ENCODE measurements around the gene CHAC1.

The CHAC1 gene, protein sequence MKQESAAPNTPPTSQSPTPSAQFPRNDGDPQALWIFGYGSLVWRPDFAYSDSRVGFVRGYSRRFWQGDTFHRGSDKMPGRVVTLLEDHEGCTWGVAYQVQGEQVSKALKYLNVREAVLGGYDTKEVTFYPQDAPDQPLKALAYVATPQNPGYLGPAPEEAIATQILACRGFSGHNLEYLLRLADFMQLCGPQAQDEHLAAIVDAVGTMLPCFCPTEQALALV

GRCh38 chr15:40952901-40953712 is at the start of gene CHAC1:
Gene CHAC1, plus strand, starts transcription at chr15:40953471. Its CDS starts 113 bp downstream, at chr15:40953584.
- DNase-seq = peak; percentile 75 to 84

DNA sequence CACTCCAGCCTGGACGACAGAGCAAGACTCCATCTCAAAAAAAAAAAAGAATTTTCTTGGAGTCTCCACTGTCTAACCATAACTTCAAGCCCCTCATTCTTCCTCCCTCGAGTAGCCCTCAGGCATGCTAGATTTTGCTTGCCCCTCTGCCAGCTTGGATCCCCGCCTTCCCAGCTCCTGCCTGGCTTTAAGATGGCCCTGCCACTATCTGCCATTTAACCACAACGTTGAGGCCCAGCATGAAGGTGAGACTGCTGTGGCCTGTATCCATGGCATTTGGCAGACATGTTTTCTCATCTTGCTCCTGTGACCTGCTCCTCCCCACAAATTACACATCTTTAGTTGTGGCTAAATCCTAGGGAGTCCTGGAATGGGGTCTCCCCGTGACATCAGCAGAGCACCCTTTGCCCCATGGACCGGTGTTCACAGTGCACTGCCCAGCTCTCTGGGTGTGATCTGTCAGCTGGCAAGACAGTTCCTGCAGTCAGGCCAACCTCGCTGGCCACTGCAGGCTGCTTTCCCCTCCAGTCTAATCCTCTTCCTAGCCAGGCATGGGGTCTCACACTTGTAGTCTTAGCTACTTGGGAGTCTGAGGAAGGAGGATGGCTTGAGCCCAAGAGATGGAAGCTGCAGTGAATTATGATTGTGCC is 48.6 kb upstream of the CHAC1 start:
- DNase-seq = no peak

GRCh38 chr15:40906091-40906990 is 46.9 kb upstream of the CHAC1 start:
- peak; percentile 26 to 57 for DNase-seq

DNA sequence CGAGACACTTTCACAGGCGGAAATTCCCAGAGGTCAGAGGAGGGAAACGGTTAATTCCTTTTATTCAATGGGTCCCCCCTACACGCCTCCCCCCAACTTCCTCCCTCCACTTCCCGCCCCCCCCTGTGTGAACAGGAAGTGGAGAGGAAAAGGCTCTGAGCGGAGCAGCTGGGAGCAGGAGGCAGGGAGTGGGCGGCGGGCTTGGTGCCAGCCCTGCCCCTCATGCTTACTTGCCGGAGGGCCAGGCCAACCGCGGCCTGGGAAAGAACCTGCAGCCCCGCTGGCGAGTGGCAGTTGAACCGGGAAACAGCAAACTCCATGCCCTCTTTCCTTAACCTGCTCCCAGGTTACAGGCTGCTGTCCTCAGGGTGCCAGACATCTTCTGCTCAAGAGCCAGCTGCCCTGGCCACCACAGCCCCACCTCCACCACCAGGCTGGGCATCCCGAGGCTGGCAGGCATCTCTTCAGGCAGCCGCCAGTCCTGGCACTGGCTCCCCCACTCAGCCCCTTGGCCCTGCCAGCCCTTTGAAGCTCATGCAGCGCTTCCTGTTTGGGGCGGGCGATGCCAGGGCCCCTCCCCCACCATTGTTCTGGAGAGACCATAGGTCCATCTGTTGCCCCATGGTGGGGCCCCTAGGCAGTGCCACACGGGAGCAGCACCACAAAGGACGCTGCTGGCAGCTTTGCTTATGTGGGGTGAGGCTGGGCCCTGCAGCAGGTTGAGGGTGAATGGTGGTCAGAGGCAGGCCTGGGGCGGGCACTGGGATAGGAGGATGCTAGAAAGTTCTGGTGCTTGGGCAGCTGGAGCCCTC is 46.1 kb upstream of the CHAC1 start:
- DNase-seq = peak in 1 of 2 donors; percentile 29

- no peak for DNase-seq
Observed at GRCh38 chr15:40908095-40908494, 45.2 kb upstream of the CHAC1 start.

- DNase-seq = no peak
Observed at GRCh38 chr15:40909662-40910630, 43.3 kb upstream of the CHAC1 start.

DNA sequence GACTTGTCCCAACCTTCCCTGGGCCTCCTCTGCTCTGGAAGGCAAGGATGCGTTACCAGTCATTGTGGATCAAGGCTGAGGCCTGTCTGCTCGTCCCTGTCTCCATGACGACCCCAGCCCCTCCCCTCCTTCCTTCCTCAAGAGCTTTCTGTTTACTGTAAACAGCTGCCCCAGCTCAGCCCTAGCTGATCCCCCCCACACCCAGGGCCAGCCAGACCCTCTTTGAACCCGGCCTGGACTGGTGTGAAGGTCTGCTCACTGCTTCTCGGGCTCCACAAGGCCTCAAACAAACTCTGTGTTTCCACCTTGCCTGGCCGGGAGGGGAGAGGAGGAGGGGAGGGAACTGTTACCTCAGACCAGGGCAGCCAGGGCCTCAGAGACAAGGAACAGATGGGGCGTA is 42.1 kb upstream of the CHAC1 start:
- no peak for DNase-seq

DNA sequence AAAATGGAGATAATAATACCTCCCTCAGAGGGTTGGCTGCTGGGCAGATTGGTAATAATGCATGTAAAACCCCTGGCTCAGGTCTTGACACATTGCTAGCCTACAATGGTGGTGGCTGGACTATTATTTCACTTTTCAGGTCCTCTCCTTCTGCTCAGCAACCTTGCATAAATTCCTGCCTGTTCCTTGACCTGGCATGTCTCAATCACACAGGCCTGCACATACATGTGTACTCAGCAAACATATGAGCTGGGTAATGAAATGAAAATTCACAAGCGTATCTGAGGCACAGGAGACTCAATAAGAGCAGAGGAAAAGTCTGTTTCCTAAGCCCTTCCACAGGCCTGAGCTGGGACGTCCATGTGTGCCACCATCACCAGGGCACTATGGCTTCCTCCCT is 41.6 kb upstream of the CHAC1 start:
- no peak for DNase-seq

DNA sequence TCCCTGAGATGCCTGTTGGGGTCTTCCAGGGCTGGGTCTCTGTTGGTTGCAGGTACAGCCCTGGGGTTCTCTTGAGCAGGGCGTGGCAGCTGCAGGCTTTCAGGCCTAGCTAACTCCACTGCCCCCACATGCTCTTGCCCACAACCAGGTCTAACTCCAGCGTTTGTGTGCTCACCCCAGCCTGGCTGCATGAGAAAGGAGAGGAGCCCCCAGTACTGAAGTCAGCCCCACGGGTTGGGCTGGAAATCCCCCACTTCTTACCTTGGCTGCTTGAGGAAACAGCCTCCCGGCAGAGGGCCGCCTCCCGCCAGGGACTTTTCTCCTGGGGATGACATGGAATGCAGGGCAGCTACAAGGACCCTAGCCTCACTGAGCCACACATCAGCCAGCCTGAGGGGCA is 40.8 kb upstream of the CHAC1 start:
- no peak for DNase-seq

GRCh38 chr15:40914013-40914412 is 39.3 kb upstream of the CHAC1 start:
- no peak for DNase-seq

GRCh38 chr15:40914486-40914885 is 38.8 kb upstream of the CHAC1 start:
- no peak for DNase-seq

DNA sequence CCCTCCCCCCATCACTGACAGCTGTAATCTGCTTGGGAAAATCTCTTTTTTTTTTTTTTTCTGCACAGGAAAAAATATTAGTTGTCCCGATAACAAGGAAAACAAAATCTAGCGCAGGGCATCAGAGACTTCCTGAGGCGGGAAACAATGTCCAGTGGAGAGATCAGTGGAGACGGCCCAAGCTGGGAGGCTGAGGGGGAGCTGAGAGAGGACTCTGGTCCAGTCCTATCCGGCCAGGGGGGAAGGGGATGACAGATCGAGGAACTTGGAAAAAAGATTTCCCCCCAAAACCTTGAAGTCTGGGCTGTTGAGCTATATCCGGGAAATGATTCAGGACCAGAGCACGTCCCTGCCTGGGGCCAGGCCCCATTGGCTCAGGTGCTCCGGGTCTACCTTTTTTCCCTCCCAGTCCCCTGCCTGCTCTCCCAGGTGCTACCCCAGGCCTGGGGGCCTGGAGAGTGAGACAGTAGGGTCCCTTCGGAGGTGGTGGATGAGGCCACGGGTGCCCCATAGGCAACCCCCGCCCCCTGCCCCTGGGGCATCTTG is 38.1 kb upstream of the CHAC1 start:
- DNase-seq = no peak

- DNase-seq = no peak
Observed at GRCh38 chr15:40915679-40916078, 37.6 kb upstream of the CHAC1 start.

DNA sequence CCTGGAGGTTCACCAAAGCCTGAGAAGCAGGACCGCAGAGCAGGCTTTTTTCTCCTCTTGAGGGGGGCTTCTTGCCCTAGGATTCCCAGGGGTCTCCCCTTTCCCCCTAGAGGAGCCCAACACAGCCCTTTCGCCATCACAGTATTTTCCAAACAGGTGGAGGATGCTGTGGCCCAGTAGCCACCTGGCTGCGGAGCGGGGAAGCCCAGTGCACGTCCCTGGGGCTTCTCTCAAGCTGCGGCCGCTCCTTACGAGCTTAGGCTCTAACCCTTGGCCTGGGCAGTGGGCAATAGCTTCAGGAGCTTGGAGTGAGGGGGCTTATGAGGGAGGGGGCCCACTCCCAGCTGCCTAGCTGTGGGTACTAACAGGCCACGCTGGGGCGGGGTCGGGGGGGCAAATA is 35.7 kb upstream of the CHAC1 start:
- no peak for DNase-seq

- DNase-seq = no peak
Observed at GRCh38 chr15:40918146-40918798, 35.0 kb upstream of the CHAC1 start.

DNA sequence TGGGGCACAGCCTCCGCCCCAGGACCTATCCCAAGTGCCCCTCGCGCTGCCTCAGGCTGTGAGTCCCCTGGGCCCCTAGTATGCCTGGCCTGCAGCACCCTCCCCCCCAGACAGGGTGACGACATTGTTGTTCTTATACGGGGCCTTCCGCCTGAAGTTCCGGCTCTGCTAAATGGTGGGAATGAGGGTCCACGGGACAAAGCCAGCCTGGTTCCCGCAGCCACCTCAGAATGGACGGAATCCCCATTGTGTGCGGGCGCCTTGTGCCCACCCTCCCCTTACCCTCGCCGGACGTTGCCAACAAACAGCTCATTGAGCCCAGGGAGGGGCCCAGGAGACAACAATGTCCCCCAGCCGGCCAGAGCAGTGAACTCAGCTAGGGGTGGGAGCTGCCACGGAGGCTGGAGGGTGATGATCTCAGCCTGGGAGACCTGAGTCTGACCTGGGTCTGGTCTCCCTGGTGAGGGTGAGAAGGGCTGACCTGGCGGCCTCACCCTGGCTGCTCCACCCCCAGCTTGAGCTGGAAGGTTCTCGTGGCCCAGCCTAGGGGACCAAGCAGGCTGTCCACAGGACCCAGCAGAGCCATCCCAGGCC is 34.4 kb upstream of the CHAC1 start:
- DNase-seq = no peak

GRCh38 chr15:40921949-40922607 is 31.2 kb upstream of the CHAC1 start:
- DNase-seq = no peak

- DNase-seq = no peak
Observed at GRCh38 chr15:40922608-40923005, 30.7 kb upstream of the CHAC1 start.

DNA sequence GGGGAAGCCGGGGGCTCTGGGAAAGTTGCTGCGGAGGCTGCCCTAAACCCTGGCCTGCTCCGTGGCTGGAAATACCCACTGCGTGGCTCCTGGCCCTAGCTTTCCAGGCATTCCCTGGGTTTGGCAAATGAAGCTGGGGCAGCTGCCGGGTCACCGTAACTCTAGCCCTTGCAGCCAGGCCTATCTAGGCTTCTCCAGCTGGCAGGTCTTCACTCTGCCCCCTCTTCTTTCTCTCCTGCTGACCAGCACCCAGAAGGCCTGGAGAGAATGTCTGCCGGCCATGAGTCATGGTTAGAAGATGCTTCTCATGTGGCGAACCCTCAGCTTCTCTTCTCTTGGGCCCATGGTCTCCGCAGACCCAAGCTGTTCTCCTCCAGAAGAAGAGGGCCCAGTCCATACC is 29.7 kb upstream of the CHAC1 start:
- no peak for DNase-seq

All from hippocampal formation (tissue), 2 donors.